K562 (cell line): Measurements from ENCODE around the gene NR1D2. TPM values are rescaled to one million over a fixed set of nuclear protein-coding genes. Genes with fewer than 3 reads are reported as not detected.

Experiments
- ATAC-seq: fragments of 200-7000 bp; cut with Tn5 transposase; 3 replicates; pipeline ENCODE4 v1.9.1; 2020; ENCODE audit warnings: moderate library complexity
- BruUV-seq: library from RNA; stranded (reverse); fragments of 400-500 nt; replicated peaks from 2 replicates; lab custom pipeline; 2021; lab: Mats Ljungman, UMichigan
- CTCF ChIA-PET: fragments of 300-600 bp; formaldehyde crosslinking; extraction: SDS; loops from one replicate; lab custom pipeline; 2021; ENCODE audit warnings: low intra/inter-chr PET ratio; lab: Yijun Ruan, JAX
- POLR2A ChIA-PET: fragments of 300-600, 350-650 bp; sonication (Branson Sonifier 250); formaldehyde crosslinking; extraction: SDS; loops from one replicate; lab custom pipeline; 2021; ENCODE audit warnings: antibody characterized with exemption, inconsistent platforms; lab: Yijun Ruan, JAX
- DNase-seq, 4 experiments: peaks; one replicate each; pipeline versions ENCODE4 v3.0.0 to v3.0.0-alpha.2; 2011 to 2018; ENCODE audit warnings: low spot score in 3 of 4, mixed read lengths in 3 of 4; ENCODE audit errors: extremely low read depth in 1 of 4
- FAIRE-seq: peaks from 2 replicates; lab custom pipeline; 2011; peaks lifted over from hg19 to GRCh38; lab: Jason Lieb, UNC
- H2AFZ ChIP-seq: 2 replicates; pipeline ENCODE4 v1.6.0; 2011; ENCODE audit warnings: low read depth, low read length, control low read depth, inconsistent platforms
- H3K27ac ChIP-seq: fragments of 200-600 bp; 3 replicates; pipeline ENCODE4 v1.8.0; 2011; ENCODE audit warnings: low read depth, mild to moderate bottlenecking, control low read depth, inconsistent platforms, low read length, moderate library complexity, mixed read lengths; ENCODE audit errors: extremely low read depth
- H3K27me3 ChIP-seq, 2 experiments: fragments of 300-600 bp in 1 of 2; 2 replicates in 1 of 2; 3 replicates in 1 of 2; pipeline versions ENCODE4 v1.6.0 to v1.8.0; 2011; ENCODE audit warnings: inconsistent platforms in 2 of 2, low read length in 2 of 2, mild to moderate bottlenecking in 1 of 2, mixed read lengths in 1 of 2, moderate library complexity in 1 of 2; ENCODE audit not compliant: control insufficient read depth in 2 of 2, insufficient read depth in 2 of 2
- H3K36me3 ChIP-seq: fragments of 300-600 bp; 3 replicates; pipeline ENCODE4 v1.8.0; 2011; ENCODE audit warnings: mild to moderate bottlenecking, low read length, inconsistent platforms; ENCODE audit not compliant: control insufficient read depth, insufficient read depth
- H3K4me1 ChIP-seq, 2 experiments: fragments of 200-600 bp in 1 of 2; replicated peaks in 1 of 2; 2 replicates in 1 of 2; 3 replicates in 1 of 2; pipeline versions ENCODE4 v1.5.1 to v1.8.0; 2011; ENCODE audit warnings: inconsistent platforms in 2 of 2, low read length in 2 of 2, mild to moderate bottlenecking in 1 of 2, mixed read lengths in 1 of 2, moderate library complexity in 1 of 2; ENCODE audit not compliant: control insufficient read depth in 2 of 2, insufficient read depth in 2 of 2
- H3K4me2 ChIP-seq: 2 replicates; pipeline ENCODE4 v1.6.1; 2011; ENCODE audit warnings: low read length, control low read depth, inconsistent platforms, mixed read lengths; ENCODE audit not compliant: insufficient read depth
- H3K4me3 ChIP-seq: fragments of 200-600 bp; sonication (generic), shearing (Covaris generic); 2 replicates; pipeline ENCODE4 v1.5.1; 2016; ENCODE audit warnings: control low read depth, inconsistent platforms
- H3K79me2 ChIP-seq: fragments of 200-600 bp; 3 replicates; pipeline ENCODE4 v1.8.0; 2011; ENCODE audit warnings: low read length, inconsistent platforms; ENCODE audit not compliant: control insufficient read depth, insufficient read depth
- H3K9ac ChIP-seq, 2 experiments: 2 replicates each; pipeline versions ENCODE4 v1.6.0 to v1.6.1; 2011; ENCODE audit warnings: low read depth in 2 of 2, low read length in 2 of 2, control low read depth in 1 of 2, inconsistent platforms in 1 of 2, mild to moderate bottlenecking in 1 of 2, mixed read lengths in 1 of 2; ENCODE audit not compliant: insufficient read depth in 1 of 2
- H3K9me1 ChIP-seq: one replicate; pipeline ENCODE4 v1.6.0; 2011; ENCODE audit warnings: inconsistent platforms, mild to moderate bottlenecking, low read length, moderate library complexity; ENCODE audit not compliant: control insufficient read depth, insufficient read depth
- H3K9me3 ChIP-seq: replicated peaks from 2 replicates; pipeline ENCODE4 v1.5.1; 2011; ENCODE audit warnings: low read depth, low read length, inconsistent platforms; ENCODE audit not compliant: control insufficient read depth, insufficient read depth
- H4K20me1 ChIP-seq: replicated peaks from 2 replicates; pipeline ENCODE4 v1.6.1; 2011; ENCODE audit warnings: low read length, inconsistent platforms, mixed read lengths; ENCODE audit not compliant: control insufficient read depth, insufficient read depth
- ATF7 ChIP-seq: fragments of 450-650 bp; IDR thresholded peaks from 2 replicates; pipeline ENCODE4 v1.7.1; 2014; ENCODE audit warnings: mild to moderate bottlenecking, moderate library complexity
- ESRRB ChIP-seq: fragments of 250-450 bp; sonication (Bioruptor Pico); IDR thresholded peaks from 2 replicates; pipeline ENCODE4 v1.5.0; 2020; ENCODE audit warnings: mild to moderate bottlenecking, moderate library complexity, borderline replicate concordance
- EWSR1 ChIP-seq: fragments of 450-650 bp; IDR thresholded peaks from 2 replicates; pipeline ENCODE4 v1.6.1; 2018; ENCODE audit warnings: borderline replicate concordance, mild to moderate bottlenecking, low read depth, moderate library complexity; ENCODE audit not compliant: partially characterized antibody
- KLF6 ChIP-seq: fragments of 250-450 bp; sonication (Bioruptor Pico); IDR thresholded peaks from 2 replicates; pipeline ENCODE4 v1.4.0; 2020; ENCODE audit warnings: mild to moderate bottlenecking, moderate library complexity, borderline replicate concordance
- NFATC3 ChIP-seq: fragments of 450-650 bp; IDR thresholded peaks from 2 replicates; pipeline ENCODE4 v1.6.1; 2017; ENCODE audit warnings: mild to moderate bottlenecking
- NRF1 ChIP-seq, 2 experiments: fragments of 450-650 bp; IDR thresholded peaks in 1 of 2; conservative IDR thresholded peaks in 1 of 2; 2 replicates each; pipeline ENCODE4 v1.6.1; 2014; ENCODE audit warnings: mild to moderate bottlenecking in 2 of 2
- PHF20 ChIP-seq: fragments of 450-650 bp; IDR thresholded peaks from 2 replicates; pipeline ENCODE4 v1.6.1; 2018; ENCODE audit not compliant: partially characterized antibody
- SPI1 ChIP-seq: IDR thresholded peaks from 2 replicates; pipeline ENCODE4 v1.6.1; 2011; ENCODE audit warnings: low read depth, low read length, control low read depth, borderline replicate concordance
- THRA ChIP-seq: fragments of 450-650 bp; IDR thresholded peaks from 2 replicates; pipeline ENCODE4 v1.6.1; 2017; ENCODE audit warnings: mild to moderate bottlenecking, moderate library complexity
- ZFX ChIP-seq: sonication (generic); formaldehyde crosslinking; IDR thresholded peaks from 2 replicates; pipeline ENCODE4 v1.8.0; 2022; ENCODE audit warnings: mild to moderate bottlenecking, missing genetic modification reagents, moderate library complexity
- ZNF12 ChIP-seq: sonication (generic); formaldehyde crosslinking; IDR thresholded peaks from 2 replicates; pipeline ENCODE4 v1.4.0; 2020; ENCODE audit warnings: mild to moderate bottlenecking, missing genetic modification reagents
- ZNF165 ChIP-seq: fragments of 250-450 bp; sonication (Bioruptor Pico); IDR thresholded peaks from 2 replicates; pipeline ENCODE4 v1.4.0; 2020; ENCODE audit warnings: borderline replicate concordance
- ZNF311 ChIP-seq: fragments of 250-450 bp; sonication (Bioruptor Pico); IDR thresholded peaks from 2 replicates; pipeline ENCODE4 v1.4.0; 2020; ENCODE audit warnings: mild to moderate bottlenecking, moderate library complexity
- ZNF324 ChIP-seq: fragments of 250-450 bp; sonication (Bioruptor Pico); IDR thresholded peaks from 2 replicates; pipeline ENCODE4 v1.4.0; 2020; ENCODE audit warnings: mild to moderate bottlenecking
- ZNF644 ChIP-seq: fragments of 200-800 bp; sonication (Bioruptor generic); IDR thresholded peaks from 2 replicates; pipeline ENCODE4 v1.6.1; 2016; ENCODE audit warnings: low read depth, missing genetic modification characterization, missing compliant biosample characterization
- ZNF655 ChIP-seq: fragments of 250-450 bp; sonication (Bioruptor Pico); IDR thresholded peaks from 2 replicates; pipeline ENCODE4 v1.5.0; 2021
- ZNF717 ChIP-seq: fragments of 250-450 bp; sonication (Bioruptor Pico); IDR thresholded peaks from 2 replicates; pipeline ENCODE4 v1.5.0; 2021
- ZNF785 ChIP-seq: fragments of 250-450 bp; sonication (Bioruptor Pico); IDR thresholded peaks from 2 replicates; pipeline ENCODE4 v1.4.0; 2020; ENCODE audit warnings: mild to moderate bottlenecking
- WGBS: fragments of 100-300 bp; shearing (Covaris generic); methylation state at CpG from one replicate; pipeline ENCODE4 v1.1.6; 2016; ENCODE audit warnings: low coverage, mixed read lengths; ENCODE audit not compliant: insufficient coverage; ENCODE audit errors: missing lambda C conversion rate; 5-methylcytosine and 5-hydroxymethylcytosine counted together
- in situ Hi-C: fragments of 300-500 bp; cut with MboI; formaldehyde crosslinking; loops from 4 replicates; pipeline ENCODE4 v1.15.0; 2018; ENCODE audit warnings: inconsistent platforms, mixed read lengths
- intact Hi-C: fragments of 100-400 bp; cut with micrococcal nuclease; formaldehyde crosslinking; loops from 2 replicates; pipeline ENCODE4 v1.14.2; 2022
- polyA plus RNA-seq, 8 experiments: library from polyadenylated mRNA; depleted of rRNA in 4 of 8; stranded (reverse) in 5 of 8; unstranded in 3 of 8; fragments of >200 nt; fragmentation: Nextera tagmentation in 2 of 8; fragmentation: Illumina TruSeq in 1 of 8; extraction: Ambion mirVana in 2 of 8; extraction: Trizol in 1 of 8; gene quantifications; 2 replicates each; pipeline versions ENCODE4 v1.2.1 to v1.2.3, GENCODE V29; 2011 to 2014; ENCODE audit warnings: inconsistent platforms in 1 of 8, missing spikeins in 1 of 8
- total RNA-seq, 7 experiments: library from RNA; depleted of rRNA in 6 of 7; stranded (reverse); fragments of >200 nt in 6 of 7; fragmentation: Illumina TruSeq in 2 of 7; extraction: Trizol in 2 of 7; gene quantifications; 2 replicates each; pipeline versions ENCODE4 v1.2.1 to v1.2.3, GENCODE V29; 2011 to 2021; ENCODE audit warnings: low replicate concordance in 1 of 7
- TF ChIP-seq, protein P1 (sequence below), 2 experiments: fragments of 450-650 bp in 1 of 2; sonication (generic) in 1 of 2; formaldehyde crosslinking; conservative IDR thresholded peaks; 2 replicates each; pipeline versions ENCODE4 v1.4.0 to v1.8.1; 2020 to 2022; ENCODE audit warnings: mild to moderate bottlenecking in 1 of 2, missing genetic modification reagents in 1 of 2

Gene NR1D2
- total and polyA plus RNA-seq, 9 of the 15 experiments (the other 6 are each of a cell fraction or from before 2014, with no cell fraction given): 1.2 to 5.5 (median 2.9) TPM

DNA sequence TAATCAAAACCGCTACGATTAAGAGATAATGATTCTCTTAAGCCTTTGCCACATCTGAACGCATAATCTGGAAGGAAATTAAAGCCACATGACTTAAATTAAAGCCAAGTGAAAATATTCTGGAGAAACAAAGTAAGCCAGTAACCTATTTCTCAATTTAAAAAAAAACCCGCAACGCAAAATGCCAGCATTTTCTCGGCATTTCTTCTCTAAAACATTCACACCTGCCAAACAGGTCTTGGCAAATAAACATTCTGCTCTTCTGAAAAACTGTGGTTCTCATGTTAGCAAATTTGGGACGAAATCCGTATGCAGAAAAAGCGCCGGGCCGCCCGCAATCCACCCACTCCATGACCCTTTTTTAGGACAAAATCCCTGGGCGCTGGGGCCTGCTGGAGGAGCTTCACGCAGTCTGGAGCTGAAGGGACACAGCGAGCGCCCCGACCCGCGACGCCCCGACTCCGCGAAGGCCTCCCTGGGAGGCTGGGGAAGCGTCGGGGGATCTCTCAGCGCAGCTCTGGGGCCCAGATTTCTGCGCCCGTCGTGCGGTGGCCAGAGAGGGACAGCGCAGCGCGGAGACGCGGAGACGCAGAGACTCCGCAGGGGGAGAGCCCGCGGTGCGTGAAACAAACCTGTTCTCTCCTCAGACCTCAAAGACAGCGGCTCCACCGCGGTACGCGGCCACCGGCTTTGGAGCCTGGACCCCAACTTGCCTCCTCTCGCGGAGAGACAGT lies 28.8 kb upstream of the NR1D2 start:
- TSS peak; percentile 58 for BruUV-seq
- TF ChIP-seq ZNF12 (CRISPR knock-in tag) (no peak; the same call in 1 of the 2 replicates), ESRRB (no peak), ZNF717 (CRISPR knock-in tag) (no peak), SPI1 (no peak), NFATC3 (no peak), ZNF655 (CRISPR knock-in tag) (no peak), ZNF644 (tag) (no peak), EWSR1 (no peak), ZNF324 (CRISPR knock-in tag) (no peak), PHF20 (peak; percentile 32), NRF1 (conservative IDR thresholded peaks at IDR 0.05 in 1 of 2, IDR thresholded peaks at IDR 0.05 in 1 of 2) (peak in 1 of 2 experiments; percentile 78; a peak in 2 of 4 replicates), ZNF165 (CRISPR knock-in tag) (no peak), KLF6 (CRISPR knock-in tag) (no peak), ATF7 (no peak), ZNF785 (no peak), THRA (no peak), ZFX (no peak), ZNF311 (no peak)
- TF ChIP-seq, protein P1, sequence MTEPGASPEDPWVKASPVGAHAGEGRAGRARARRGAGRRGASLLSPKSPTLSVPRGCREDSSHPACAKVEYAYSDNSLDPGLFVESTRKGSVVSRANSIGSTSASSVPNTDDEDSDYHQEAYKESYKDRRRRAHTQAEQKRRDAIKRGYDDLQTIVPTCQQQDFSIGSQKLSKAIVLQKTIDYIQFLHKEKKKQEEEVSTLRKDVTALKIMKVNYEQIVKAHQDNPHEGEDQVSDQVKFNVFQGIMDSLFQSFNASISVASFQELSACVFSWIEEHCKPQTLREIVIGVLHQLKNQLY (CRISPR knock-in tag; conservative IDR thresholded peaks at IDR 0.05): no peak

More for the DNA sequence above, 28.8 kb upstream of the NR1D2 start:
- H3K9me3 ChIP-seq: no peaks in the 10 kb centered on the region
- peak overlapping the region; percentile 97 to 99 for H3K9ac ChIP-seq
- H3K4me3 ChIP-seq: peak overlapping the region; percentile 73
- peak; percentile 77 for ATAC-seq
- peak overlapping the region; percentile 96 for H2AFZ ChIP-seq
- no peaks in the 10 kb centered on the region for H3K9me1 ChIP-seq
- DNase-seq: peak in 2 of 4 experiments; percentile 52 to 71
- no peak for FAIRE-seq
- peaks cover 41% of the 10 kb centered on the region for H3K36me3 ChIP-seq
- in situ Hi-C loops: no loop called here
- H3K79me2 ChIP-seq: peaks cover 60% of the 10 kb centered on the region
- H3K4me2 ChIP-seq: peak overlapping the region; percentile 91
- POLR2A ChIA-PET: interaction anchor here (0.5 to 7.1 kb wide), 48 partner anchors 10 to 1676 kb away, joined by 3 to 165 read pairs (median 4); no protein-coding TSS in a partner anchor
- H3K4me1 ChIP-seq: peaks cover 6 to 19% of the 10 kb centered on the region in 2 experiments
- H3K27ac ChIP-seq: peak overlapping the region; percentile 91
- WGBS: 1% methylated on average over 45 of the region's 48 CpGs
- no peaks in the 10 kb centered on the region for H3K27me3 ChIP-seq
- intact Hi-C loops: loop anchor here (2.0 to 10.0 kb wide), 2 partner anchors 108 to 578 kb away; partner anchors contain the start of gene THRB
- H4K20me1 ChIP-seq: peaks cover 22% of the 10 kb centered on the region
- CTCF ChIA-PET: no interaction called here
